Dermis blood vessel endothelial cell (primary cell): ENCODE measurements around the gene GOLPH3. TPM values are rescaled to one million over a fixed set of nuclear protein-coding genes. Genes with fewer than 3 reads are reported as not detected.
"Not testable (repeated sequence)": the region's sequence is repeated elsewhere in the genome, so short reads cannot be mapped to it uniquely, and the experiment has no call there.

ENCODE experiments used
- DNase-seq: peaks from one replicate; pipeline ENCODE4 v3.0.0; 2010
- total RNA-seq: library from RNA; depleted of rRNA; stranded (reverse); fragments of >200 nt; gene quantifications from 2 replicates; pipeline ENCODE4 v1.2.3, GENCODE V29; 2014

GOLPH3 gene
- total RNA-seq, result 65.9 and 85.9 TPM in 2 replicates

DNA sequence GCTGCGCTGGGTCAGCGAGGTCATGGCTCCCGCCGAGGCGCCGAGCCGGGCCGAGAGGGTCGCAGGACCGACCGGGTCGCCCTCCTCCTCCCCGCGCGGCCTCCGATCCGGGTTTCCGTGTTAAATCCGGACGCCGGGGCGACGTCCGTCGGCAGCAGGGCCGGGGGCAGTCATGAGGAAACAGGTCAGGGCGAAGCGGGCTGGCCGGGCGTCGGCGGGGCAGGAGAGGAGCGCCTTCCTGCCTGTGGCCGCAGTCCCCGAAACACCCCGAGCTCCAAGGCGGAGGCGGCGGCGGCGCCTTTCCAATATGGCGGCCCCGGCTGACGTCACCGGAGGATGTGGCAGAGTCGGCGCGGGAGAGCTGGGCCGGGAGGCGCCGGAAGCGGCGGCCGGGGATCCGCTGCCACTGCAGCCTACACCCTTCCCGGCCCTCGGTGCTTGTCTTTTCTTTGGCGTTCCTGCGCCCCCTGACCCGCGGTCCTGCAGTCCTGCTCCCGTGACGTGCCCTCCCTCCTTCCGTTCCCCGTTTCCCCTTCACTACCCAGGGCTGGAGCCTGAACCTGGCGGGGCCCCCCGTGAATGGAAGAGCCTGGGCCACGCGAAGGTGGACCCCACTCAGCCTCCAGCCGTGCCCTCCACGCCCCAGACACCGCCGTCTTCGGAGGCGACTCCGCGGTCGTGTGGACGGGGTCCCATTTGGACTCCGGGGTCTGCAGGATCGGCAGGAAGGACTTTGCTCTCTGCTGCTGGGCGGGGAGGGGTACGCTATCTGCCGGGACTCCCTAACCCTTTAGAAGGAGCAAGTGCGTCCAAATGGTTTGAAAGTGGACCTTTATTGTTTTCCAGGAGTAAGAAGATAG is at the start of gene GOLPH3:
Gene GOLPH3, minus strand, starts transcription at position 309 of the 860 bp plus-strand sequence. Its CDS starts 285 bp downstream, at position 24.
- peak; percentile 90 for DNase-seq

DNA sequence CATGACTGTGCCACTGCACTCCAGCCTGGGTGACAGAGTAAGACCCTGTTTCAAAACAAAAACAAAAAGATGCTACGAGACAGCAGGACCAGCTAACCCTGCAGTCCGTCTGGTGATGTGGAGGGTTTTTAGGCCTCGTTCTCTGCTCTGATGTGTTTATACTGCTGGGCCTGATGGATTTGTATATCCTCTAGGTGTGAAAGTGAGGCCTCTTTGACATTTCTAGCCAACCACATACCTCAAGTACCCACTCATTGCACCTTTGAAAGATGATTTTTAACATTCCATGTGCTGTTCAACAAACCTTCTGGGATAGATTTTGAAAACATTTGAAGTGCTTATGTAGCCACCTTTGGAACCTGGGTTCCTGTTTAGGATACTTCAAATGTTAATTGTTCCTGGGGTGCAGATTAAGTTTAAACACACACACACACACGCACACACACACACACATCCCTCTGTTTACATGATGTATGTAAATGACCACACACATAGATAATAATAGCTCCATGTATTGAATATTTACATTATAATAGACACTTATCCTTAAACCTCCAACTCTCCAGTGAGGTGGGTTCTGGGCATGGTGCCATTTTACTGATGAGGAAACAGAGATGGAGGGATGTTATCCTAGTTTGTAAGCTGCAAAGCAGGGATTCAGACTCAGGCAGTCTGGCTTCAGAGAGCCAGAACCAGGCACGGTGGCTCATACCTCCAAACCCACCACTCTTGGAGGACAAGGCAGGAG is 48.8 kb upstream of the GOLPH3 start:
- no peak for DNase-seq

DNA sequence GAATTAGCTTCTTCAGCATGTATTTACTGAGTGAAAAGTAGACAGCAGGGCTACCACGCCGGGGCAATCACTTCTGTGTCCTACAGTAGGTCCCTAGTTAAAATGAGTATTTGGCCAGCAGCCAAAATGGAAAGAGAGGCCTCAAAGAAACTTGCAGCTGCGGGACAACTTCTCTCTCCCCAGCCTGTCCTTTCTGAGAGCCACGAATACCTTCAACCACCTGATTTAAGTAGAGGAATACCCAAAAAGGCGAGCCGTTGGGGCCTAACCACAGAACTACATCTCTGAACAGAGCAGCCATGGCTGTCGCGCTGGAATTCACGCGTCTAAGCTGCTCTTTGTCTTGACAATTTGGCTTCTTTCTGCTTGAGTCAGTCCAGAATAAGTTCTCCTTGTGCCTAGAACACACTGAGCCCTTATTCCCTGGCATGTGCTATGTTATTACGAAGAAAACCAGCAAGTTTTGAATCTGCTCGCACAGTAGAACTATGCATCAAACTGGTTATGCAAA is 43.8 kb upstream of the GOLPH3 start:
- peak; percentile 29 for DNase-seq

DNA sequence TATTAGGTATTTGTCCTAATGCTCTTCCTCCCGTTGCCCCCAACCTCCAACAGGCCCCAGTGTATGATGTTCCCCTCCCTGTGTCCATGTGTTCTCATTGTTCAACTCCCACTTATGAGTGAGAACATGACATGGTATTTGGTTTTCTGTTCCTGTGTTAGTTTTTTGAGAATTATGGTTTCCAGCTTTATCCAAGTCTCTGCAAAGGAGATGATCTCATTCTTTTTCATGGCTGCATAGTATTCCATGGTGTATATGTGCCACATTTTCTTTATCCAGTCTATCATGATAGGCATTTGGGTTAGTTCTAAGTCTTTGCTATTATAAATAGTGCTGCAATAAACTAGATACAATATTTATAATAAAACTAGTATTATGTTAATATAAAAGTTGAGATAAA is 40.2 kb upstream of the GOLPH3 start:
- not testable (repeated sequence) for DNase-seq

DNA sequence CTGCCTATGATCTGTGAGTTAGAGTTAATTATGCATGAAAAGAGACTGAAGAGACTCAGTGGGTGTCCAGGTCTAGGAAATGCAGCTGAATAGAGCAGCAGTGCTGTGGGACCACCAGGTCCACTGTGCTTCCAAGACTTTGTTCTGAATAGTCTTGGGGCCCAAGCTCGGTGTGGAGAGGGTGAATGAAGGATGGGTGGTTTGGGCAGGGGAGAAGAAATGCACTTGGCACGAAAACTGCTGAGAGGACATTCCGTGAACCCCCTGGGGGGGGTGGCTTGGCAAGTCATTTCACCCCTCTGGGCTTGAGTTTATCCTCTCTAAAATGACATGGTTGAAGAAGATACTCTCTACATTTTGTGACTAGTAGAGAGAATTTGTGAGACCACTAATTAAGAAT is 36.0 kb upstream of the GOLPH3 start:
- DNase-seq, result no peak

DNA sequence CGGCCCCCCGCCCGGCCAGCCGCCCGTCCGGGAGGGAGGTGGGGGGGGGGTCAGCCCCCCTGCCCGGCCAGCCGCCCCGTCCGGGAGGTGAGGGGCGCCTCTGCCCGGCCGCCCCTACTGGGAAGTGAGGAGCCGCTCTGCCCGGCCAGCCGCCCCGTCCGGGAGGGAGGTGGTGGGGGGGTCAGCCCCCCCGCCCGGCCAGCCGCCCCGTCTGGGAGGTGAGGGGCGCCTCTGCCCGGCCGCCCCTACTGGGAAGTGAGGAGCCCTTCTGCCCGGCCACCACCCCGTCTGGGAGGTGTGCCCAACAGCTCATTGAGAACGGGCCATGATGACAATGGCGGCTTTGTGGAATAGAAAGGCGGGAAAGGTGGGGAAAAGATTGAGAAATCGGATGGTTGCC is 34.7 kb upstream of the GOLPH3 start:
- DNase-seq, result not testable (repeated sequence)

DNA sequence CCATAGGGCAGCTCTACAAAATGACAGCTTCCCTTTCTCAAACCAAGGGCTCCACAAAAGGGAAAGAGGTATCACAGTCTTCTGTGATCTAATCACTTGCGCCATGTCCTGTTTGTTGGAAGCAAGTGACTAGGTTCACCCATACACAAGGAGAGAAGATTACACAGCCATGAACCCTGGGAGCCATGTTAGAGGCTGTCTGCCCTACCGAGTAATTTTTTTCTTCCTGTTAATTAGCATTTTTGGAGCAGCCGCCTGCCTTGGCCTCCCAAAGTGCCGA is 33.2 kb upstream of the GOLPH3 start:
- no peak for DNase-seq

DNA sequence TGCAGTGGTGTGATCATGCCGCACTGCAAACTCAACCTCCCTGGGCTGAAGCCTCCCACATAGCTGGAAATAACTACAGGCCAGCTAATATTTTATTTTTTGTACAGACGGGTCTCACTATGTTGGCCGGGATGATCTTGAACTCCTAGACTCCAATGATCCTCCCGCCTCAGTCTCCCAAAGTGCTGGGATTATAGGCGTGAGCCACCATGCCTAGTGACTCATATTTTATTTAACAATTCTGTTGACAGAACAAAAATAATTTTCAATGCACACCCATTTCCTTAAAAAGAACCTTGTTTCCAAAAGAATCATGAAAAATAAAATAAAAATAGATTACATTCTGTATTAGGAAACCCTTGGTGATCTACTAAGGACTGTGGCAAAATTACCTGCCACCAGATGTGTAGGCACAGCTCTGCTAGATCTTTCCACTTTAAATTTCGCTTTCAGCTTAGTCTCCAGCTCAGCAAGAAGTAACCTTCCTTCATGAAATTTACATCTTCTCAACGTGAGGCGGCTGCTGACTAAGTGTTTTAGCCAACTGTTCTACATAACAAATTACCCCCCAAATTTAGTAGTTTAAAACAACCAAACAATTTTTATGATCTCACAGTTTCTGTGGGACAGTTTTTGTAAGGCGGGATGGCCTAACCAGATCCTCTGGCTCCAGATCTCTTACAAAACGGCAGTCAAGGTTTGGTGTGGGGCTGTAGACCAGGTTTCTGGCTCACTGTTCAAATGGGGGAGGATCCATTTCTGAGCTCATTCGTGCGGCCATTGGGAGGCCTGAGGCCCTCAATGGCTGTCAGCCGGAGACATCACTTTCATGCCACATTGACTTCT is 32.6 kb upstream of the GOLPH3 start:
- no peak for DNase-seq

DNA sequence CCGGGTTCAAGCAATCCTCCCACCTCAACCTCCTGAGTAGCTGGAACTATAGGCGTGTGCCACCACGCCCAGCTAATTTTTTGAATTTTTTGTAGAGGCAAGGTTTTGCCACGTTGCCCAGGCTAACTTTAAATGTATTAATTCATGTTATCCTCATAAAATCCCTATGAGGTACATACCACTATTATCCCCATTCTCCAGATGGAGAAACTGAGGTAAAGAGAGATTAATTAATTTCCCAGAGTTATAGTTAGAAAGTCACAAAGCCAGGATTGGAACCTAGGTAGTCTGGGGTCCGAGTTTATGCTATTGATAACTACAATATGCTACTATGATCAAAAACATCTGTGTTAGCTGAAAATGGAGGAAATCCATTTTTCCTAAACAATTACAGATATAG is 31.9 kb upstream of the GOLPH3 start:
- no peak for DNase-seq

DNA sequence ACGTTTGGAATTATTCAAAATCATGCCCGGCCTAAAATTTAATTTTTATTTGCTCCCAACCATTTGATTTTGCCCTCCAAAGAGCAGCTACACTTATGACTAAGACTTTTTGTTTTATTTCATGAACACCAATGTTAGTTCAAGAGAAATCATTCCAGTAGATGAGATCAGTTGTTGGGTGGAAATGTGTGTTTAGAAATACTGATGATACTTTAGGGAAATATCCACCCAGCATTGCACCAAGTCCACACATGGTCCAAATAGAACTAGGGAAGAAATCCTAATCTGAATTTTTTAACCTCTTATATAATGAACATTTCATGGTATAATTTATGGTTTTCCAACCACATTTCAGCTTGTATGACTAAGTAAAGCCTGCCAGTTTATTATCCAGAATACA is 28.3 kb upstream of the GOLPH3 start:
- no peak for DNase-seq

DNA sequence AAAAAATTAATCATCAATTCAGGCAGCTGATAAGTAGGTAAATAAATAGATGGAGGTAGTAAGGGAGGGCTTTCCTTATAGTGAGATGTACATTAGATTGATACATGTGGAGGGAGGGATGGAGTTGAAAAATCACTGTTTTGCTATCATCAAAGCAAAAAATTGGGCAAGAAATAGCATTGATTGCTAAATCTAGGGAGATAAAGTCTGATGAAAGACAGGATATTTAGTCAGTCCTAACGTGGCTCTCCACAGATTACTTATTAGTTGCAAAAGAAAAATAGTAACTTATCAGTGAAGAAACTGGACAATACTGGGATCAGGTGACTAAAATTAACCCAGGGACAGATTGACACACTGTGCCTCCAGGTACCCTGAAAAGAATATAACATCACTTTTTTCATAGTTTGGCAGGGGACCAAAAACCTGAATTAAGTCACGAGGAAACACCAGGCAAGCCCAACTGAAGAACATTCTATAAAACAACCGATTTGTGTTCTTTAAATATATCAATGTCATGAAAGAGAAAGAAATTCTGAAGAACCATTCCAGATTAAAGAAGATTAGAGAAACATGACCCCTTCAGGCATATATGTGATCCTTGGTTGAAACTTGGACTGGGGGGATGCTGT is 27.1 kb upstream of the GOLPH3 start:
- no peak for DNase-seq

DNA sequence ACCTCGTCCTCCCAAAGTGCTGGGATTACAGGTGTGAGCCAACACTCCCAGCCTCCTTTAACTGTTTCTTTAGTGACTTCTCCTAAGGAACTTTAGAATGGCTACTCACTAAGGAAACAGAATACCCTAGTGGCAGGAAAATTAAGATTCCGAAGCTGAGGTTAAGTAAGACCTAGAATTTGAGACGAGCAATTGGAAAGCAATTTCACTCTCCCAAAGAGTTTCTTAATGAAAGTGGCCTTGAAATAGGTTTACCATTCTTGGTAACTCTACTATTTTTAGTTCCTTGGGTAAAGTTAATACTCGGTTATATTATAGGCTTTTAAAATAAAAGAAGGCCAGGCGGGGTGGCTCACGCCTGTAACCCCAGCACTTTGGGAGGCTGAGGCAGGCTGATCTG is 22.9 kb upstream of the GOLPH3 start:
- DNase-seq, result no peak

DNA sequence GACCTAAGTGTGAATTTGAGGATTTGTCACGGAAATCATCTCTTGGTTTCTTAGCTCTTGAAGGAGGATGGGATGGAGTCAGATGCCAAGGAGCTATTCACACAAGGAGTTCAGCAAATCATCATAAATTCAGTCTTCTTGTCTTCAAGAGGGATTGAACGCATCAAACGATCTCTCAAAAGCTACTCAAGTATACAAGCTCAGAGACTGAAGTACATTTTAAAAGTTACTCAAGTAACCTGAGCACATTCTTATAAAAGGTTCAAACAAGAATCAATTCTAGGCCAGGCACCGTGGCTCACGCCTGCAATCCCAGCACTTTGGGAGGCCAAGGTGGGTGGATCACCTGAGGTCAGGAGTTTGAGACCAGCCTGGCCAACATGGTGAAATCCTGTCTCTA is 21.1 kb upstream of the GOLPH3 start:
- no peak for DNase-seq

DNA sequence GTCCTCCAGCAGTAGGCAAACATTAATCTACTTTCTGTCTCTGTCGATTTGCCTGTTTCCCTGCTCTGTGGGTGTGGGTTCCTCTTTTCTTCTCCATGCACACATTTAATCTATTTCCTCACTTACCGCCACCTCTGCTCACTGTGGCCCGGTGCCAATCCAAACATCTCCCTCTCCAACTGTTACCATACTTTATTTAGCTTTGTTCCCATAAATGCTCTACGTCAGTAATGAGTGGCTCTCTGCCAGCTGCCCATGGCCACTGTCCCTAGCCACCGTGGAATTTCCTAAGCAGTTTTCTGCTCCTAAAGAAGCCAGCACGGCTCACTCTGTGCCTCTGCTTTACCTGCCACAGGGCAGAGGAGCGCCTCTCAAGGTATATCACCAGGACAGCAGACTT is 19.5 kb upstream of the GOLPH3 start:
- DNase-seq, result peak; percentile 91

DNA sequence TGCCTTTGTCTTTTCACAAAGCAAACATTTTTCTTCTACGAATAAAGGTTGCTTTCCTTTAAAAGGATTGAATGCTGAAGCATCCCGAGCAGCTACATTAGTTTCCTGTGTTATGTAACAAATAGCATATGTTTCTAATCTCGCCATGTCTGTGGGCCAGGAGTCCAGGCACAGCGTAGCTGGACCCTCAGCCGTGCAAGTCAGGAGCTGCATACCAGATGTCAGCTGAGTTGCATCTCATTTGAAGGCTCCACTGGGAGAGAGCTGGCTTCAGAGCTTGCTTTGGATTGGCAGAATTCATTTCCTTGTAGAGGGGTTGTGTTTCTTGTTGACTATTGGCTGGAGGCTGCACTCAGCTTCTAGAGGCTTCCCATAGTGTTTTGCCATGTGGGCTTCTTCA is 16.0 kb upstream of the GOLPH3 start:
- no peak for DNase-seq

DNA sequence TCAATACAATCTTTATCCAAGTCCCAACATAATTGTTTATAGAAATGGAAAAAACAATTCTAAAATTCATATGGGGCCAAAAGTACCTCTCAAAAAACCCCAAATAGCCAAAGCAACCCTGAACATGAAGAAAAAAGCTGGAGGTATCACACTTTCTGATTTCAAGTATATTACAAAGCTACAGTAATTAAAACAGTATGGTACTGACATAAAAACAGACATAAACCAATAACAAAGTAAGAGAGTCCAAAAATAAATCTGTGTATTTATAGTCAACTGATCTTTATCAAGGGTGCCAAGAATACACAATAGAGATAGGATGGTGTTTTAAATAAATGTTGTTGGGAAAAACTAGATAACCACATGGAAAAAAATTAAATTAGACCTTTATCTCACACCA is 13.6 kb upstream of the GOLPH3 start:
- no peak for DNase-seq

DNA sequence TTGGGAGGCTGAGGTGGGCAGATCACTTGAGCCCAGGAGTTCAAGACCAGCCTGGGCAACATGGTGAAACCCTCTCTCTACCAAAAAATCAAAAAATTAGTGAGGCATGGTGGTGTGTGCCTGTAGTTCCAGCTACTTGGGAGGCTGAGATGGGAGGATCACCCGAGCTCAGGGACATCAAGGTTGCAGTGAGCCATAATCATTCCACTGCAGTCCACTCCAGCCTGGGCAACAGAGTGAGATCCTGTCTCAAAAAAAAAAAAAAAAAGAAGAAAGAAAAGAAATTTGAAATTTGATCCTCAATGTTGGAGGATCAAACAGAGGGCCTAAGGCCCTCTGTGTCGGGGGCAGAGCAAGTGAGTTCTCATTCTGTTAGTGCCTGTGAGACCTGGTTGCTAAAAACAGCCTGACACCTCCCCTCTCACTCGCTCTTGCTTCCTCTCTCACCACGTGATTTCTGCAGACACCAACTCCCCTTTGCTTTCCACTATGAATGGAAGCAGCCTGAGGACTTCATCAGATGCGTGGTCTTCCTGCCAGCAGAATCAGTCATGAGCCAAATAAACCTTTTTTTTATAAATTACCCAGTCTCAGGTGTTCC is 8.4 kb upstream of the GOLPH3 start:
- no peak for DNase-seq

DNA sequence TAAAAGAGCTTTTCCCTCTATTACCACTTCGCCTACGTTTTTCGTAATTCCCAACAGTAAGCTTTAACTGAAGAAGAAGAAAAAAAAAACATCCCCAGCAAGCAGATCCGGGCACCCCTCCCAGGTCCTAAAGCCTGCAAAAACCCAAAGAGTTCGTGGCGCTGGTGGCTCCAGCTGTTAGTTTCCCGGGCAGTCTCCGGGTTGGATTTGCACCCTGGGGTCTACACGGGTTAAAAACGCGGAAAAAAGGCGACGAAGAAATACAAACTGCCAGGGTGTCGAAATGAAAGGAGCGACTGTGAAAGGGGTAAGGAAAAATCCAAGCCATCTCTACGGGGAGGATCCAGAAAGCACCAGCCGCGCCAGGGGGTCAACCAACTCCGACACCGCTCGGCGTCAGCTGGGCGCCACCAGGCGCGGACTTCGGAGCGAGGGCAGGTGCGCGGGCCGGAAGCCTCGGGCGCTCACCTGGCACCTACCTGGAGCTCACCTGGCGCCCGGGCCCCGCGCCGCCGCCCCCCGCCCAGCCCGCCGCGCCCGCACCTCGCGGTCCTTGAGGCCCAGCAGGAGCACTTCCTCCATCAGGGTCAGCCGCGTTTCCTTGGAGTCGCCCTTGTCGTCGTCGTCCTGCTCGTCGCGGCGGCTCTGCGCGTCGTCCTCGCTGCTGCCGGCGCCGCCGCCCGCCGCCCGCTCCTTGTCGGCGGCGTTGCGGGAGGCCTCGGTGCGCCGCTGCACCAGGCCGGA is 680 bp downstream of the GOLPH3 start:
- DNase-seq, result peak; percentile 58

DNA sequence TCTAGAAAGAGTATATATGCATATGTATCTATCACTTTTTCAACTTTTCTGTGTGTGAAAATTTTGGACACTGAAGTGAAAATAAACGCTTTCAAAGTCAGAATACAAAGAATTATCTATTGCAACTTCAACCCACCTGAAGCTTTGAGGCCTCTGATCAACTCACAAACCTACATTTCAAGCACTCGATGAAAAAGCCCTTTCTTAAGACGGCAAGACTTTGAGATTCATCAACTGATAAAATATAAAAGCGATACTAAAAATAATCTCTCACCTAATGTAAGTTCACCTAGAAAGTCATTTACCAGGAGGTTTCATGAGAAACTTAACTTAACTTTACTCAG is 1.2 kb downstream of the GOLPH3 start:
- peak; percentile 32 for DNase-seq

DNA sequence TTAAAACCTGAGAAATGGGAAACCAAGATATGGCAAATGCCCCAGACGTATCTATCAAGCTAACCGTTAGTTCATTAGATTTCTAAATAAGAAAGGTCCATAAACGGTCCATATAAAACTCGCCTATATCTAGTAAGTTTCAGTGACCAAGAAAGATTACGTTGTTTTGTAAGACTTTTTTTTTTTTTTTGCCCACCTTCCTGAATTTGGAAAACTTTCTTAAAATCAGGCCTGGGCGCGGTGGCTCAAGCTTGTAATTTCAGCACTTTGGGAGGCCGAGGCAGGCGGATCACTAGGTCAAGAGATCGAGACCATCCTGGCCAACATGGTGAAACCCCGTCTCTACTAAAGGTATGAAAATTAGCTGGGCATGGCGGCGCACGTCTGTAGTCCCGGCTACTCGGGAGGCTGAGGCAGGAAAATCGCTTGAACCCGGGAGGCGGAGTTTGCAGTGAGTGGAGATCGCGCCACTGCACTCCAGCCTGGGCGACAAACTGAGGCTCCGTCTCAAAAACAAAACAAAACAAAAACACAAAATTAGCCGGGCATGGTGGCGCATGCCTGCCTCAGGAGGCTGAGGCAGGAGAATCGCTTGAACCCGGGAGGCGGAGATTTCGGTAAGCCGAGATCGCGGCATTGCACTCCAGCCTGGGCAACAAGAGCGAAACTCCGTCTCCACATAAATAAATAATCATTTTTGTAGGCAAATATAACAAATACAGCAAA is 1.8 kb downstream of the GOLPH3 start:
- DNase-seq, result peak; percentile 45
